HepG2 (cell line): Measurements from ENCODE around the gene TUBB2B. TPM values are rescaled to one million over a fixed set of nuclear protein-coding genes. Genes with fewer than 3 reads are reported as not detected.
A peak's percentile ranks its signal among the peaks of the same experiment; 100 is the strongest.

ENCODE experiments used
- ATAC-seq: fragments of 200-7000 bp; cut with Tn5 transposase; 3 replicates; pipeline ENCODE4 v1.9.1; 2020; ENCODE audit warnings: mild to moderate bottlenecking, moderate library complexity
- BruUV-seq: library from RNA; stranded (reverse); fragments of 400-500 nt; replicated peaks from 2 replicates; lab custom pipeline; 2021; lab: Mats Ljungman, UMichigan
- CTCF ChIA-PET: fragments of 300-600 bp; formaldehyde crosslinking; extraction: SDS; loops from one replicate; lab custom pipeline; 2021; ENCODE audit warnings: low total read pairs, inconsistent platforms, low intra/inter-chr PET ratio; lab: Yijun Ruan, JAX
- POLR2A ChIA-PET: fragments of 350-600 bp; sonication (Branson Sonifier 250); formaldehyde crosslinking; loops from one replicate; lab custom pipeline; 2020; ENCODE audit warnings: antibody characterized with exemption, inconsistent platforms; lab: Yijun Ruan, JAX
- DNase-seq: peaks from one replicate; pipeline ENCODE4 v3.0.0-alpha.2; 2015; ENCODE audit warnings: low spot score
- FAIRE-seq: peaks from 3 replicates; lab custom pipeline; 2011; peaks lifted over from hg19 to GRCh38; lab: Jason Lieb, UNC
- H2AFZ ChIP-seq: one replicate; pipeline ENCODE4 v1.6.1; 2011; ENCODE audit warnings: low read length, inconsistent platforms
- H3K27ac ChIP-seq: fragments of 300-600 bp; 3 replicates; pipeline ENCODE4 v1.8.0; 2011; ENCODE audit warnings: mixed run types, mild to moderate bottlenecking, mixed read lengths, low read length, inconsistent platforms; ENCODE audit not compliant: insufficient read depth; ENCODE audit errors: extremely low read length
- H3K27me3 ChIP-seq, 2 experiments: fragments of 200-600 bp in 1 of 2; 2 replicates in 1 of 2; 3 replicates in 1 of 2; pipeline versions ENCODE4 v1.6.0 to v1.8.0; 2011; ENCODE audit warnings: low read length in 2 of 2, mild to moderate bottlenecking in 2 of 2, moderate library complexity in 2 of 2, inconsistent platforms in 1 of 2; ENCODE audit not compliant: insufficient read depth in 2 of 2, control insufficient read depth in 1 of 2
- H3K36me3 ChIP-seq, 2 experiments: fragments of 200-600 bp in 1 of 2; replicated peaks in 1 of 2; 2 replicates in 1 of 2; 3 replicates in 1 of 2; pipeline versions ENCODE4 v1.5.1 to v1.8.0; 2011; ENCODE audit warnings: low read length in 2 of 2, inconsistent platforms in 1 of 2; ENCODE audit not compliant: insufficient read depth in 2 of 2, control insufficient read depth in 1 of 2
- H3K4me1 ChIP-seq: 2 replicates; pipeline ENCODE4 v1.5.1; 2012; ENCODE audit warnings: low read length, inconsistent platforms; ENCODE audit not compliant: insufficient read depth
- H3K4me2 ChIP-seq: 2 replicates; pipeline ENCODE4 v1.6.0; 2011; ENCODE audit warnings: low read depth, low read length, inconsistent platforms
- H3K4me3 ChIP-seq, 3 experiments: fragments of 200-600 bp in 1 of 3; sonication (generic), shearing (Covaris generic) in 1 of 3; replicated peaks in 1 of 3; 2 replicates each; pipeline ENCODE4 v1.5.1; 2011 to 2016; ENCODE audit warnings: low read length in 3 of 3, inconsistent platforms in 2 of 3, low read depth in 2 of 3, mild to moderate bottlenecking in 2 of 3, control low read depth in 1 of 3, mixed read lengths in 1 of 3; ENCODE audit not compliant: insufficient read depth in 1 of 3
- H3K79me2 ChIP-seq: one replicate; pipeline ENCODE4 v1.6.1; 2011; ENCODE audit warnings: low read length, inconsistent platforms; ENCODE audit not compliant: insufficient read depth
- H3K9ac ChIP-seq: 2 replicates; pipeline ENCODE4 v1.6.0; 2011; ENCODE audit warnings: mild to moderate bottlenecking, low read depth, low read length, inconsistent platforms; ENCODE audit not compliant: insufficient read depth
- H3K9me3 ChIP-seq: 2 replicates; pipeline ENCODE4 v1.5.1; 2012; ENCODE audit warnings: mild to moderate bottlenecking, low read length
- H4K20me1 ChIP-seq: 2 replicates; pipeline ENCODE4 v1.6.0; 2011; ENCODE audit warnings: inconsistent platforms, mild to moderate bottlenecking, low read length, moderate library complexity; ENCODE audit not compliant: insufficient read depth
- ATF7 ChIP-seq, 2 experiments: fragments of 450-650 bp in 1 of 2; sonication (generic) in 1 of 2; formaldehyde crosslinking in 1 of 2; IDR thresholded peaks; 2 replicates each; pipeline versions ENCODE4 v1.4.0 to v1.6.1; 2016 to 2020; ENCODE audit warnings: antibody characterized with exemption in 1 of 2, mild to moderate bottlenecking in 1 of 2, missing genetic modification reagents in 1 of 2
- FOXA3 ChIP-seq: IDR thresholded peaks from 2 replicates; pipeline ENCODE4 v1.6.1; 2016; ENCODE audit warnings: missing genetic modification reagents, missing compliant biosample characterization
- KDM1A ChIP-seq: IDR thresholded peaks from 2 replicates; pipeline ENCODE4 v1.6.1; 2016; ENCODE audit warnings: missing compliant biosample characterization
- KLF16 ChIP-seq, 2 experiments: sonication (generic) in 1 of 2; formaldehyde crosslinking in 1 of 2; IDR thresholded peaks; 2 replicates each; pipeline versions ENCODE4 v1.6.1 to v1.8.0; 2016 to 2023; ENCODE audit warnings: missing genetic modification reagents in 2 of 2, missing compliant biosample characterization in 1 of 2
- MAZ ChIP-seq, 2 experiments: sonication (generic) in 1 of 2; formaldehyde crosslinking in 1 of 2; IDR thresholded peaks; 2 replicates each; pipeline versions ENCODE4 v1.5.0 to v1.6.1; 2012 to 2020; ENCODE audit warnings: low read depth in 2 of 2, mild to moderate bottlenecking in 2 of 2, borderline replicate concordance in 1 of 2, improper control_type of control experiment in 1 of 2, low read length in 1 of 2, missing genetic modification reagents in 1 of 2, moderate library complexity in 1 of 2
- NCOA1 ChIP-seq: sonication (generic); formaldehyde crosslinking; IDR thresholded peaks from 2 replicates; pipeline ENCODE4 v1.9.0; 2021; ENCODE audit warnings: missing genetic modification reagents
- RELA ChIP-seq: sonication (generic); formaldehyde crosslinking; IDR thresholded peaks from 2 replicates; pipeline ENCODE4 v1.4.0; 2020; ENCODE audit warnings: missing genetic modification reagents
- STAT6 ChIP-seq: sonication (generic); formaldehyde crosslinking; IDR thresholded peaks from 2 replicates; pipeline ENCODE4 v1.4.0; 2020; ENCODE audit warnings: missing genetic modification reagents, mild to moderate bottlenecking, borderline replicate concordance
- TBX3 ChIP-seq: fragments of 450-650 bp; IDR thresholded peaks from 2 replicates; pipeline ENCODE4 v1.6.1; 2017; ENCODE audit warnings: antibody characterized with exemption, mild to moderate bottlenecking, inconsistent platforms, borderline replicate concordance
- ZNF121 ChIP-seq: sonication (generic); formaldehyde crosslinking; IDR thresholded peaks from 2 replicates; pipeline ENCODE4 v1.5.0; 2020; ENCODE audit warnings: mild to moderate bottlenecking, missing genetic modification reagents
- ZNF772 ChIP-seq: sonication (generic); formaldehyde crosslinking; IDR thresholded peaks from 2 replicates; pipeline ENCODE4 v1.5.0; 2020; ENCODE audit warnings: mild to moderate bottlenecking, missing genetic modification reagents
- ZNF878 ChIP-seq: sonication (generic); formaldehyde crosslinking; IDR thresholded peaks from 2 replicates; pipeline ENCODE4 v1.8.1; 2023; ENCODE audit warnings: mild to moderate bottlenecking, missing genetic modification reagents, moderate library complexity
- WGBS: methylation state at CpG from one replicate; pipeline ENCODE4 v1.1.6; 2017; ENCODE audit warnings: low lambda C conversion rate; 5-methylcytosine and 5-hydroxymethylcytosine counted together
- in situ Hi-C: cut with HindIII; loops from 2 replicates; pipeline ENCODE4 v1.10.0; 2017; ENCODE audit warnings: low pct_unique_long_range_greater_than_20kb; ENCODE audit not compliant: extremely low pct_ligation_motif_present
- intact Hi-C: fragments of 100-400 bp; cut with micrococcal nuclease; formaldehyde crosslinking; loops from one replicate; pipeline ENCODE4 v1.10.0; 2022; ENCODE audit not compliant: unreplicated experiment
- polyA plus RNA-seq, 8 experiments: library from polyadenylated mRNA; depleted of rRNA in 3 of 8; stranded (reverse) in 7 of 8; unstranded in 1 of 8; fragments of >200 nt; fragmentation: Illumina TruSeq in 4 of 8; extraction: Trizol in 4 of 8; gene quantifications; 2 replicates each; pipeline versions ENCODE4 v1.2.1 to v1.2.3, GENCODE V29; 2011 to 2016; ENCODE audit warnings: low read depth in 4 of 8, missing spikeins in 1 of 8, mixed read lengths in 1 of 8; ENCODE audit not compliant: insufficient read depth in 1 of 8
- total RNA-seq, 5 experiments: library from RNA; depleted of rRNA; stranded (reverse); fragments of >200 nt; fragmentation: Illumina TruSeq; extraction: Trizol; gene quantifications; 2 replicates each; pipeline ENCODE4 v1.2.3, GENCODE V29; 2016; ENCODE audit warnings: low read depth in 1 of 5

TUBB2B gene
- total and polyA plus RNA-seq, 2 of the 13 experiments (the other 11 are each of a cell fraction or from before 2014, with no cell fraction given), result 10.3 to 23.6 TPM

- Histone ChIP-seq H3K9ac (no peak overlapping the region), H2AFZ (no peak overlapping the region), H3K4me1 (no peaks in the 10 kb centered on the region), H3K79me2 (no peaks in the 10 kb centered on the region), H3K27ac (no peak overlapping the region), H3K36me3 (no peaks in the 10 kb centered on the region), H3K27me3 (peaks cover 6 to 47% of the 10 kb centered on the region in 2 experiments), H3K9me3 (no peaks in the 10 kb centered on the region), H3K4me3 (no peak overlapping the region), H4K20me1 (no peaks in the 10 kb centered on the region), H3K4me2 (no peak overlapping the region)
- ChIA-PET CTCF (no interaction called here), POLR2A (no interaction called here)
- intact Hi-C loops (no loop called here), in situ Hi-C loops (no loop called here)
- TF ChIP-seq FOXA3 (CRISPR knock-in tag) (no peak), ZNF772 (CRISPR knock-in tag) (no peak), NCOA1 (CRISPR knock-in tag) (no peak)
- FAIRE-seq, result no peak
- ATAC-seq, result no peak
- WGBS, result 56% methylated on average over 10 of the region's 10 CpGs
- no TSS peak for BruUV-seq
- no peak for DNase-seq
These were observed 9.2 kb downstream of the TUBB2B start for GRCh38 chr6:3218266-3218665.

- TF ChIP-seq KDM1A (CRISPR knock-in tag) (no peak), ZNF121 (CRISPR knock-in tag) (0 out of 2 replicates have a peak, but pooled peaks have one; percentile 18), STAT6 (CRISPR knock-in tag) (no peak), MAZ (IDR thresholded peaks at IDR 0.05; ENCODE audit: borderline replicate concordance, low read depth, low read length) (no peak), MAZ (CRISPR knock-in tag; IDR thresholded peaks at IDR 0.05; ENCODE audit: low read depth) (no peak), ATF7 (IDR thresholded peaks at IDR 0.05) (peak; percentile 88; the same call in 1 of the 2 replicates), ATF7 (CRISPR knock-in tag; IDR thresholded peaks at IDR 0.05) (no peak), RELA (CRISPR knock-in tag) (no peak), TBX3 (no peak), KLF16 (CRISPR knock-in tag; IDR thresholded peaks at IDR 0.05) (no peak), ZNF878 (CRISPR knock-in tag) (no peak)
- no peak for FAIRE-seq
- 34% methylated on average over 2 of the region's 2 CpGs for WGBS
- ChIA-PET POLR2A (no interaction called here), CTCF (no interaction called here)
- Histone ChIP-seq H3K9me3 (no peaks in the 10 kb centered on the region), H3K4me2 (no peak overlapping the region), H4K20me1 (no peaks in the 10 kb centered on the region), H3K79me2 (no peaks in the 10 kb centered on the region), H3K36me3 (no peaks in the 10 kb centered on the region), H3K27ac (no peak overlapping the region), H3K4me1 (no peaks in the 10 kb centered on the region), H3K27me3 (peaks cover 6 to 51% of the 10 kb centered on the region in 2 experiments), H3K4me3 (no peak overlapping the region), H3K9ac (no peak overlapping the region), H2AFZ (no peak overlapping the region)
- in situ Hi-C loops, result no loop called here
- no peak for ATAC-seq
- BruUV-seq, result no TSS peak
- no peak for DNase-seq
- intact Hi-C loops, result no loop called here
These were observed 10.2 kb downstream of the TUBB2B start for GRCh38 chr6:3217286-3217685.
